ENCODE data around the gene C22orf42. TPM values are rescaled to one million over a fixed set of nuclear protein-coding genes. Genes with fewer than 3 reads are reported as not detected.
"Not testable (repeated sequence)": the region's sequence is repeated elsewhere in the genome, so short reads cannot be mapped to it uniquely, and the experiment has no call there.

Gene C22orf42
- total RNA-seq, 2 donors from 2014 or later: not detected

DNA sequence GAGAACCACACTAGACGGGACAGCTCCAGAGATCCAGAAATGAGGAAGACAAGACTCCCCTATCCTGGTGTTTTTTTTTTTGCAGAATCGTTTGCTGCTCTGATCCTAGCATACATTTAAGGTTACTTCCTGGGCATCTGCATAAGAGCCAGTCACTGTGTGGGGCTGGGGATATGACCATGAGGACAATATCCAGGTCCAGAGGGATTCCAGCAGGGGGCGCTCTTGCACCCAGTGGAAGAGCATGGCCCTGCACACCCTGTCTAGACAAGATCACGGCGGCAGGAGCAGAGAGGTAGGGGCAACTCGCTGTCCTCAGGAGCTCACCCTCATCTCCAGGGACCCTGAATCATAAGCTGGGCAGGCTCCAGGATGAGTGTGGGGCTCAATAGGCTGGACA lies 18.4 kb downstream of the C22orf42 start:
- intact Hi-C loops (cut with DNase I); DNase-seq (ENCODE audit: low spot score): not testable (repeated sequence)

DNA sequence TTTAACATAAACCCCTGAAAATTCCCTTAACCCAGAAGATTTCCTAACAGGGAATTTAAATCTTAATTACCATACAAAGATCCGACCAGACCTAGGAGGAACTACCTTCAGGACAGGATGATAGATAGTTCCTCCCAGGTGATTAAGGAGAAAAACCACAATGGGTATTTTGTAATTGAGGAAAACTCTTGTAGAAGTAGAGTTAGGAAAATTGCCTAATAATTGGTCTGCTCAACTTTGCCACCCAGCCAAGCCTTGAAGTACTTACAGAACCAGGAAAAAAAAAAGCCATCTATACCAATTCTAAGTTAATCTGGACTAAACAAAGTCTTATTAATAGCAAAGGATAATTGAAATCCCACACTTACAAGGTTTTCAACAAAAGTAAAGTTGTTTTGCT lies 20.5 kb downstream of the C22orf42 start:
- intact Hi-C loops (cut with DNase I): not testable (repeated sequence)

DNA sequence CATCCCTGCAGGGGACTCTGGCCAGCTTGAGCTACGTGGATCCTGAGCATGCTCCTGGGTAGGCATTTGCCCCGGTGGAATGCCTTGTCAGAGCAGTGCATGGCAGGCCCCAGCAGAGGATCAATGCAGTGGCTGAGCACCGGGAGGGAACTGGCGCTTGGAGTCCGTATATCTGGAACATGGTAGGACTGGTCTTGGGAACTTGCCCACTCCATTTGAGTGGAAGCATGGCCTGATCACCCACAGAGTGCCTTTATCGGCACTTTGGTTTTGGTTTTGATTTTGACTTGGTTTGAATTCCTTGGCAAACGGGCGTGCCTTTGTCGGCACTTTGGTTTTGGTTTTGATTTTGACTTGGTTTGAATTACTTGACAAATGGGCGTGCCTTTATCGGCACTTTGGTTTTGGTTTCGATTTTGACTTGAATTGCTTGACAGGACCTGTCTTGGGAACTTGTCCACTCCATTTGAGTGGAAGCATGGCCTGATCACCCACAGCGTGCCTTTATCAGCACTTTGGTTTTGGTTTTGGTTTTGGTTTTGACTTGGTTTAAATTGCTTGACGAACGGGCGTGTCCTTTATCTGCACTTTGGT lies 21.3 kb downstream of the C22orf42 start:
- intact Hi-C loops (cut with DNase I); DNase-seq (ENCODE audit: low spot score): not testable (repeated sequence)

More for the DNA sequence above, 20.5 kb downstream of the C22orf42 start:
- not testable (repeated sequence) for DNase-seq (ENCODE audit: low spot score)

DNA sequence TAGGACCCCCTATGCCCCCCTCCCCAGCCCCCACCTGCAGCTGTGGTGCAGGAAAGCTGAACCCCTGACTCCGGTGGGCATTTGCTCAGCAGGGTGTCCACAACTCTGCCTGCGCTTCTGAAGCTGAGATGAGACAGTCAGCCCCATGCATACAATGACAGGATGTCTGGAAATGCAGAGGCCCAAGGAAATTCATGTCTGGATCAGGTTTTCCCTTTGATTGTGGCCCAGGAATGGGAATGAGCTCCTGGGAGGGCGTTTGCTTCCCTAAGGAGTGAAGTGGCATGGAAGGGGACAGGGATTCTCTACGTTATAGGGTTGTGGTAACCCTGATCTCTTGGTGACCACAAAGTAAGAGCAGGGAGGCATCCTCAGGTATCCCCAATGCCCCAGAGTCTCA lies 22.2 kb downstream of the C22orf42 start:
- DNase-seq (ENCODE audit: low spot score); intact Hi-C loops (cut with DNase I): not testable (repeated sequence)

DNA sequence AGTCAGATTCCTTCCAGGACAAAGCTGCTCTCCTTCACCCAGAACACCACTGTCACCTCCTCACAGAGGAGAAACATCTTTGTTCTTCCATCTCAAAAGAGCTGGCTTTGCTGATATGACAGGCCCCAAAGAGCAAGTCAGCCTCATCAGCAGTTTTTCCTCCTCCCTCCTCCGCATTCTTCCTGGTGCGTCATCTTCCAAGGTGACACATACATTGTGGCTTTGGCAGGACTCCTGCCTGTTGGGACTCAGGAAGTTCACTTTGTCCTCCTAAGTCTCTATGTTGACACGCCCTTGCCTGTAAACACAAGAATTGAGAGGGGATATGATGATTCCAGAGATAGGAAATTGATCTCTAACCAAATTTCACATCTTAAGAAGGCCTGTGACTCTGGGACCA lies 23.1 kb downstream of the C22orf42 start:
- not testable (repeated sequence) for DNase-seq (ENCODE audit: low spot score)

DNA sequence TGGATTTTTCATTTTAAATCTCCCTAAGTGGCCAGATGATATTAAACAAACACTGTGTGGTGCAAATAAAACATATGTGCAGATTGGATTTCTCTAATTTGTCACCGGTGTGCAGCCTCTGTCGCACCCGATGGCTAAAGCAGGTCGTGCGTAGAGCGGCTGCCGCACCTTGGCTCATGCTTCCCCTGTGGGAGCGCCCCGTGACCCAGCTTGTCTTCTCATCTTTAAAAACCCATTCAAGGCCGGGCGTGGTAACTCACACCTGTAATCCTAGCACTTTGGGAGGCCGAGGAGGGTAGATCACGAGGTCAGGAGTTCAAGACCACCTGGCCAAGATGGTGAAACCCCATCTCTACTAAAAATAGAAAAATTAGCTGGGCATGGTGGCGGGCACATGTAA lies 24.3 kb downstream of the C22orf42 start:
- DNase-seq (ENCODE audit: low spot score); intact Hi-C loops (cut with DNase I): not testable (repeated sequence)

More for the DNA sequence above, 23.1 kb downstream of the C22orf42 start:
- intact Hi-C loops (cut with DNase I): not testable (repeated sequence)

DNA sequence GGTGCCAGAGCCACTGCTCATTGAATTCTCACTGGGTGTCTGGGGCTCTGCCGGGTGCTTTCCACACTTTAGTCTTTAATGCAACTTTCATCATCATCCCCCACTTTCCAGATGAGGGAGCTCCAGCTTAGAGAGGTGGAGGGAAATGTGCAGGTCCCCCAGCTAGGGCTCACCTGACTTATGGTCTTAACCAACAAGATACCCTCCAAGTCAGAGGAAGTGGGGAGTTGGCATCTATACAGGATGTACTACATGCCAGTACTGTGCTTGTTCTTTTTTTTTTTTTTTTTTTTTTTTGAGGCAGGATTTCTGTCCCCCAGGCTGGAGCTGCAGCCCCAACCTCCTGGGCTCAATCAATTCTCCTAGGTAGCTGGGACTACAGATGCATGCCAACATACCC lies 26.3 kb downstream of the C22orf42 start:
- DNase-seq (ENCODE audit: low spot score): no peak
- intact Hi-C loops (cut with DNase I): no loop called here

DNA sequence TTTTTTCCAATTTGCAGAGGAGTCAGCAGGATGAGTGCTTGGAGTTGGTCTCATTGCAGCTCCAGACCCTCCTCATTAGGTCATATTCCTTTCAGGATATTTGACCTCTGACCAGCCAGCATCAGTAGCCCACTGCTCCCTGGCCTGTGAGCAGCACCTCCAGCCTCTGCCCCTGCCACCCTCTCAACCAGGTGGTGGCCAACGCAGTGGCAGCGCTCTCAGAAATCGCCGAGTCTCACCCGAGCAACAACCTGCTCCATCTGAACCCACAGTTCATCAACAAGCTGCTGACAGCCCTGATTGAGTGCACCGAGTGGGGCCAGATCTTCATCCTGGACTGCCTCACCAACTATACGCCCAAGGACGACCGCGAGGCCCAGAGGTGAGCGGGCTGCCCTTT lies 27.0 kb downstream of the C22orf42 start:
- DNase-seq (ENCODE audit: low spot score): no peak
- intact Hi-C loops (cut with DNase I): no loop called here

DNA sequence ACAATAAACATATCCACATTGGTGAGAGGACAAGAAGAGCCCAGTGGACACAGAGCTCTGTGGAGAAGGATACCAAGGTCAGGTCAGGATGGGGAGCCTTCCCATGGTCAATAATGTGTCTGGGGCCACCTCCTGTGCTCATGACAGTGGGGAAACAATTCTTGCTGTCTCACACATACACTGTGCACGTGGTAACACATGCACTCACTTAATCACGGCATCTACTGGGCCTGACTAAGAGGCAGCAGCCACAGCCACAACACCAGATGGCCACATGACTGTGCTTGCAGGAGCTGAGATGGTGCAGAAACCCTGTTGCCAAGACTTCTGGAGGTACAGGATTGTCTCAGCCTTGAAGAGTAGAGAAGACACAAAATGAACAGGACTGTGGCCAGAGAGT lies 28.6 kb downstream of the C22orf42 start:
- intact Hi-C loops (cut with DNase I): no loop called here
- no peak for DNase-seq (ENCODE audit: low spot score)

DNA sequence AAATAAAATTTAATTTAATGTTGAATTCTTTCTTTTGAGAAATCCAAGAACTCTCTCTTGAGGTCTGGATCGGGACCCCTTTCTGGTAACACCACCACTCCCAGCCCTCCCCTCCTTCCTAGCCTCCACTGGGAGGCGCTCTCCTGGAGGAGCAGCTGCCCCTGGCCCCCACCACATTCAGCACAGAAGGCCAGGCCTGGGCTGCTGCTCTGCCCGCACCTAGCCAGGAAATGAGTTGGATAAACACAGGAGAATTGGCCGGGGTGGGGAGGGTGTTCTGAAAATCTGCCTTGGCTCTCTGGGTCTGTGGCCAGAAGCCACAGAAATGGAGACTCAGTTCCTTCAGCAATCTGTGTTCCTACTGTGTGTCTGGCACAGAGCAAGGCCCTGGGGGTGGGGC lies 31.2 kb downstream of the C22orf42 start:
- intact Hi-C loops (cut with DNase I): loop anchor here in 1 of 2 donors (10.0 kb wide), 1 partner anchor 1847 kb away; no protein-coding TSS in a partner anchor
- no peak for DNase-seq (ENCODE audit: low spot score)

DNA sequence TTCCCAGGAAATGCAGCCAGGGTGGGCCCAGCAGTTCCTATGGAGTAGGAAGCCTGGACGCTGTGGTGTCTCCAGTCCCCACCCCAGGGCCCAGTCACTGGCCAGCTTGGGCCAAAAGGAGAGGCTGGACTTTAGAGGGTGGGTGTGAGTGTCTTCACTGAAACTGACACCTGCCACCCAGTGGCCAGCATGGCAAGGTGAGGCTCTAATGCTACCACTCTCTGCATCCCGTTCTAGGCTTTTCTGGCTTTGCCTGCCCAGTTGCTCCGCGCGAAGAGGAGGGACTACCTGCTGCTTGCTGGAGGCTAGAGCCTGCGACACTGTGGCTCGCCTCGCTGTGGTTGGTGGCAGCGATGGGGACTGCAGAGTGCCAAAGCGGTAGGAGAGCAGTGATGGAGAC lies 35.4 kb downstream of the C22orf42 start:
- no peak for DNase-seq (ENCODE audit: low spot score)
- intact Hi-C loops (cut with DNase I): loop anchor here in 1 of 2 donors (10.0 kb wide), 1 partner anchor 1851 kb away; no protein-coding TSS in a partner anchor

DNA sequence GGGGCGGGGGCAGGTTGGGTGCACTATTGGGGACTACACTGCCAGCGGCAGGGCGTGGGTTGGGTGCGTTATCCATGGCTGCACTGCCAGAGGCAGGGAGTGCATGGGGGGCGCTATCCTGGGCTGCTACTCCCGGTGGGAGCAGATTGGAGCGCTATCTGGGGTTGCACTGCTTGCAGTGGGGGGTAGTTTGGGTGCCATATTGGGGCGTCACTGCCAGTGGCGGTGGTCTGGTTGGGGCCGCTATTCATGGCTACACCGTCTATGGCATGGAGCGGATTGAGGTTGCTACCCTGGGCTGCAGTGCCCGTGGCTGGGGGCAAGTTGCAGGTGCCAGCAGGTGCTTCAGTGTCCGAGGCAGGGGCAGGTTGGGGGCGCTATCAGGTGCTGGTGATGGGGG lies 36.2 kb downstream of the C22orf42 start:
- intact Hi-C loops (cut with DNase I): loop anchor here in 1 of 2 donors (10.0 kb wide), 1 partner anchor 1852 kb away; no protein-coding TSS in a partner anchor
- no peak for DNase-seq (ENCODE audit: low spot score)

DNA sequence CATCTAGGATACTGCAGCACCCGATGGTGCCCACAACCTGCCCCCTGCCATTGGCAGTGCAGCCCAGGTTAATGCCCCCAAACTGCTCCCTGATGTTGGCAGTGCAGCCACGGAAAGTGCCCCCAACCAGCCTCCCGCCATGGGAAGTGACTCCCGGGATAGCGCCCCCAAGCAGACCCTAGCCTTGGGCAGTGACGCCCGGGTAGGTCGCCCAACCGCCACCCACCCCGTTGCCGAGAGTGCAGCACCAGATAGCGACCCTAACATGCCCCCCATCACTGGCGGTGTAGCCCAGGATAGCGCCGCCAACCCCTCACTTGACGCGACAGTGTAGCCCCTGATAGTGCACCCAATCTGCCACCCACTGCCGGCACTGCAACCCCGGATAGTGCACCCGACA lies 38.5 kb downstream of the C22orf42 start:
- no peak for DNase-seq (ENCODE audit: low spot score)
- intact Hi-C loops (cut with DNase I): loop anchor here in 1 of 2 donors (10.0 kb wide), 1 partner anchor 1854 kb away; no protein-coding TSS in a partner anchor

DNA sequence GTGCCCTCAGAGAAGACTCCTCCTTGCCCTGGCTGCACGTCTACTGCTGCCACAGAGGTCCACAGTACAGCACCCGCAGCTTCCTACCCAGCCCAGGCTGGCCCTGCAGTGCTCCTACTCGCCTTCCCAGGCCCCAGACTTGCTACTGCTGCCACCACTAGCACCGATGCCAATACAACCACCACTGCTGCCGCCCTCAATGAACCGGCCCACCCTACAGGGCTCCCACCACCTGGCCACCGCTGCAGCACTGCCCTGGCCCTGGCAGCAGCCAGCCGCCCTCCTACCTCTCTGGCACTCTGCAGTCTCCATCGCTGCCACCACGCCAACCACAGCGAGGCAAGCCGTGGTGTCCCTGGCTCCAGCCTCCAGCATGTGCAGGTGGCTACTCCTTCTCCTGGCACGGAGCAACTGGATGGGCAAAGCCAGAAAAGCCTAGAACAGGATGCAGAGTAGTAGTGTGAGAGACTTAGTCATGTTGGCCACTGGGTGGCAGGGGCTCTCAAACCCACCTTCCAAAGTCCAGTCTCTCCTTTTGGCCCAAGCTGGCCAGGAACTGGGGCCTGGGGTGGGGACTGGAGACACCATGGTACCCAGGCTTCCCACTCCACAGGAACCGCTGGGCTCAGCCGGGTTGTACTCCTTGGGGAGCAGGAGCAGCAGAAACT lies 39.4 kb downstream of the C22orf42 start:
- no peak for DNase-seq (ENCODE audit: low spot score)
- intact Hi-C loops (cut with DNase I): loop anchor here in 1 of 2 donors (10.0 kb wide), 1 partner anchor 1855 kb away; no protein-coding TSS in a partner anchor

DNA sequence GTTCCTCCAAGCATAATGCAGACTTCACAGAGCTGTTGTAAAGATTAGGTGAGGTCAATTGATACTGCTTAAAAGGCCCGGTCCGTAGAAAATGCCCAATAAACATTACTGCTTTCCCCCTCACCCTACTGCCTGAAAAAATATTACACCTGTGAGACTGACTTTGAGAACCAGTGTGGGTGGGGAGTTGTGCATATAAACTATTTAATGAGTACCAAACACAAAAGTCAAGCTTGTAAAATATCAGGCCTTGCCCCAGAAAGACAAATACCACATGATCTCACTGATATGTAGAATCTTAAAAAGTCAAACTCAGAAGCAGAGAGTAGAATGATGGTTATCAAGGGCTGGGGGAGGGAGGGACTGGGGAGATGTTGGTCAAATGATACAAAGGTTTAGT lies 46.7 kb downstream of the C22orf42 start:
- DNase-seq (ENCODE audit: low spot score): no peak
- intact Hi-C loops (cut with DNase I): no loop called here

DNA sequence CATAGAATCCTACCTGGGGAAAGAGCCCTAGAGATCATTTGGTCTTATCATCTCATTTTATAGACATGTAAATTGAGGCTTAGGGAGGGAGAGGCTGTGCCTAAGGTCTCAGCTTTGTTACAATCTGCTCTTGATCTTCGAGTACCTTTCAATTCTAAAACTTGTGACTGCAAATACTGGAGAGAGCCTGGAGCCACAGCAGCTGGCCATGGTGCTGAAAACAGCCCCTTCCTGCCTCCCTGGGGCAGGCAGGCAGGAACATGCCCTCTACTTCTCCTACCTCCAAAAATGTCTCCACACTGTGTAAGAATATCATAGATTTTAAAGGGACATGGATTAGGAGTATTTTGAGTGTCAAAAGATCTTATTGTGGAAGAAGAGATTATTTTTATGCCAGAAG lies 52.2 kb downstream of the C22orf42 start:
- no peak for DNase-seq (ENCODE audit: low spot score)
- intact Hi-C loops (cut with DNase I): no loop called here

DNA sequence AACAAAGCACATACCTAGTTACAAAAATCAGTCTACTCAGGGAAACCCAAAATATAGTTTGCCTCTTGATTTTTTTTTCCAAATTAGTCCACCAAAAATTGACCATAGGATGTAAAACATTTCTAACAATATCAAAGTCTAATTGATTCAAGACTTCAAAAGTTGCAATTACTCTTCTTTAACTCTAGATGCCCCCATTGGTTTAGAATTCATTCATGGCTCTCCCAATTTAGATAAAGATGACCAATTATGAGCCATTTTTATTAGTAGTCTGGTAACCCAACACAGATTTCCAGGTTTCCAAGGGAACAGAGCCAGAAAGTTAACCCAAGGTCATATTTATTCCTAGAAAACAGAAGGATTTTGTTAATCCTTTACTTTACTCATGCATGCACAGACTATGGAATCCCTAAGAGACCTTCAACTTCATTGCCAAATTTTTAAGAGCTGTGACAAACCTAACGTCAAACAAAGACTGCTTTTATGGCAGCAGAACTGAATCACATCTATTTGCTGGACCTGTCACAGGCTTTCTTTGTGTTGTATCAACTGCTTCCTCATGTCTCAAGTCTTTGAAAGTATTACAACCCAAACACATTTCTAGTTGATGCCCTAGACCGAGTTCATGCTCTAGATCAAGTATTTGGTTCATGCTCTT lies 55.3 kb downstream of the C22orf42 start:
- no peak for DNase-seq (ENCODE audit: low spot score)
- intact Hi-C loops (cut with DNase I): no loop called here

DNA sequence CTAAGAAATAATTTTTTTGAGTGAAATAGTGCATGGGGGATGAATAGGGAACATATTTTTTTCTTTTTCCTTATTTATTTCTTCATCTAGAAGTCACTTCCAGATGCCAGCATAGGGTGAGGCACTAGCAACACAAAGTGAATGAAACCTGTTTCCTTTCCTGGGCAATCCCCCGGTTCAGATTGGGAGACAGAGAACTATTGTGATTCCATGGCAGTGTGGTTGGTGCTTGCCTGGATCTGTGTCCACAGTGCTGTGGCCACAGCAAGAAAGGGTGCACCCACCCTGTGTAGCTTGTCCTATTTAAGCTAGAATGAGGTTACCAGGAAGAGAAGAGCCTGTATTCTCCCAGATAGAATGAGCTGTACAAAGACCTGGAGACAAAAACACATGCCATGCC lies 58.4 kb downstream of the C22orf42 start:
- intact Hi-C loops (cut with DNase I): no loop called here
- DNase-seq (ENCODE audit: low spot score): no peak
